Endothelial cell of umbilical vein (primary cell): Measurements from ENCODE around the gene SMC1B. TPM values are rescaled to one million over a fixed set of nuclear protein-coding genes. Genes with fewer than 3 reads are reported as not detected.

Source experiments
- BruUV-seq: library from RNA; stranded (reverse); fragments of 400-500 nt; replicated peaks from 2 replicates; lab custom pipeline; 2021; lab: Mats Ljungman, UMichigan
- CTCF ChIA-PET: fragments of 300-600, 350-600 bp; sonication (Branson Sonifier 250); formaldehyde crosslinking; loops from one replicate; lab custom pipeline; 2021; ENCODE audit warnings: antibody characterized with exemption, inconsistent platforms; lab: Charles Lee
- POLR2A ChIA-PET: fragments of 300-600, 350-600 bp; sonication (Branson Sonifier 250); formaldehyde crosslinking; loops from one replicate; lab custom pipeline; 2021; ENCODE audit warnings: antibody characterized with exemption, inconsistent platforms; lab: Charles Lee
- DNase-seq: peaks from one replicate; pipeline ENCODE4 v3.0.0-alpha.2; 2011; ENCODE audit warnings: low read depth, low spot score
- FAIRE-seq: peaks from 2 replicates; lab custom pipeline; 2011; peaks lifted over from hg19 to GRCh38; lab: Jason Lieb, UNC
- H2AFZ ChIP-seq: 2 replicates; pipeline ENCODE4 v1.6.0; 2012; ENCODE audit warnings: low read depth, low read length, control low read depth, inconsistent platforms
- H3K27ac ChIP-seq: 2 replicates; pipeline ENCODE4 v1.5.1; 2011; ENCODE audit warnings: low read depth, mild to moderate bottlenecking, control low read depth, low read length, moderate library complexity; ENCODE audit not compliant: insufficient read depth
- H3K27me3 ChIP-seq, 2 experiments: 2 replicates each; pipeline versions ENCODE4 v1.6.0 to v1.6.1; 2011; ENCODE audit warnings: low read length in 2 of 2, mixed read lengths in 1 of 2; ENCODE audit not compliant: control insufficient read depth in 2 of 2, insufficient read depth in 2 of 2
- H3K36me3 ChIP-seq, 2 experiments: 2 replicates in 1 of 2; 3 replicates in 1 of 2; pipeline ENCODE4 v1.5.1; 2011; ENCODE audit warnings: low read length in 2 of 2, mild to moderate bottlenecking in 1 of 2, moderate library complexity in 1 of 2; ENCODE audit not compliant: control insufficient read depth in 2 of 2, insufficient read depth in 2 of 2; ENCODE audit errors: extremely low read depth in 1 of 2
- H3K4me1 ChIP-seq: 3 replicates; pipeline ENCODE4 v1.5.1; 2011; ENCODE audit warnings: mild to moderate bottlenecking, low read length; ENCODE audit not compliant: control insufficient read depth, insufficient read depth; ENCODE audit errors: extremely low read depth
- H3K4me2 ChIP-seq: 2 replicates; pipeline ENCODE4 v1.6.1; 2011; ENCODE audit warnings: low read length, control low read depth, mixed read lengths; ENCODE audit not compliant: insufficient read depth
- H3K4me3 ChIP-seq, 3 experiments: fragments of 200-600 bp in 1 of 3; sonication (generic), shearing (Covaris generic) in 1 of 3; replicated peaks in 1 of 3; 2 replicates each; pipeline ENCODE4 v1.5.1; 2011 to 2016; ENCODE audit warnings: control low read depth in 3 of 3, low read length in 3 of 3, mild to moderate bottlenecking in 2 of 3, inconsistent platforms in 1 of 3, low read depth in 1 of 3, moderate library complexity in 1 of 3; ENCODE audit not compliant: insufficient read depth in 1 of 3
- H3K79me2 ChIP-seq: 2 replicates; pipeline ENCODE4 v1.6.0; 2012; ENCODE audit warnings: low read length, inconsistent platforms; ENCODE audit not compliant: control insufficient read depth, insufficient read depth
- H3K9ac ChIP-seq: replicated peaks from 2 replicates; pipeline ENCODE3; 2011; ENCODE audit warnings: low read length, control low read depth; ENCODE audit not compliant: insufficient read depth; ENCODE audit errors: extremely low read depth
- H3K9me1 ChIP-seq: replicated peaks from 3 replicates; pipeline ENCODE4 v1.6.0; 2011; ENCODE audit warnings: mild to moderate bottlenecking, low read length; ENCODE audit not compliant: control insufficient read depth, insufficient read depth; ENCODE audit errors: extremely low read depth
- H3K9me3 ChIP-seq: replicated peaks from 2 replicates; pipeline ENCODE4 v1.5.1; 2012; ENCODE audit warnings: low read length, inconsistent platforms; ENCODE audit not compliant: control insufficient read depth, insufficient read depth
- H4K20me1 ChIP-seq: replicated peaks from 2 replicates; pipeline ENCODE3; 2011; ENCODE audit warnings: mild to moderate bottlenecking, low read length; ENCODE audit not compliant: control insufficient read depth, insufficient read depth; ENCODE audit errors: extremely low read depth
- EZH2 ChIP-seq: IDR thresholded peaks from 2 replicates; pipeline ENCODE4 v1.6.1; 2012; ENCODE audit warnings: borderline replicate concordance, low read depth, mild to moderate bottlenecking, moderate library complexity, low read length, inconsistent platforms; ENCODE audit not compliant: severe bottlenecking
- FOS ChIP-seq: IDR thresholded peaks from 2 replicates; pipeline ENCODE4 v1.6.1; 2011; ENCODE audit warnings: mild to moderate bottlenecking, low read length, moderate library complexity, borderline replicate concordance; ENCODE audit not compliant: insufficient read depth
- GATA2 ChIP-seq: IDR thresholded peaks from 2 replicates; pipeline ENCODE4 v1.7.0; 2011; ENCODE audit warnings: low read depth, mild to moderate bottlenecking, moderate library complexity, mixed read lengths, low read length; ENCODE audit not compliant: insufficient read length, insufficient read depth
- JUN ChIP-seq: IDR thresholded peaks from 2 replicates; pipeline ENCODE4 v1.6.1; 2011; ENCODE audit warnings: borderline replicate concordance, low read depth; ENCODE audit not compliant: insufficient read length, insufficient read depth
- MAX ChIP-seq: IDR thresholded peaks from 2 replicates; pipeline ENCODE4 v1.6.1; 2011; ENCODE audit not compliant: insufficient read depth, insufficient read length
- MYC ChIP-seq: IDR thresholded peaks from one replicate; pipeline ENCODE4 v1.6.1; 2011; ENCODE audit warnings: mild to moderate bottlenecking, low read depth, low read length
- POLR2A ChIP-seq: IDR thresholded peaks from 2 replicates; pipeline ENCODE4 v1.6.1; 2012; ENCODE audit warnings: low read depth, mild to moderate bottlenecking, control low read depth, low read length
- POLR2AphosphoS5 ChIP-seq: IDR thresholded peaks from 2 replicates; pipeline ENCODE4 v1.6.1; 2012; ENCODE audit warnings: low read depth, mild to moderate bottlenecking, control low read depth, low read length, moderate library complexity; ENCODE audit not compliant: insufficient read depth
- dilution Hi-C: fragments of 300-500 bp; cut with MboI; formaldehyde crosslinking; loops from one replicate; pipeline ENCODE4 v1.15.0; 2019; ENCODE audit warnings: low sequenced_read_pairs; ENCODE audit not compliant: extremely low pct_ligation_motif_present
- intact Hi-C: fragments of 100-400 bp; cut with micrococcal nuclease; formaldehyde crosslinking; loops from one replicate; pipeline ENCODE4 v1.10.0; 2022
- polyA plus RNA-seq, 4 experiments: library from polyadenylated mRNA; depleted of rRNA in 3 of 4; stranded (reverse) in 3 of 4; unstranded in 1 of 4; fragments of >200 nt; gene quantifications; 2 replicates each; pipeline versions ENCODE4 v1.2.1 to v1.2.3, GENCODE V29; 2011 to 2012; ENCODE audit warnings: missing spikeins in 1 of 4
- total RNA-seq: library from RNA; stranded (reverse); gene quantifications from 2 replicates; pipeline ENCODE4 v1.2.3, GENCODE V29; 2021
- TF ChIP-seq, protein P1 (sequence below), 2 donors: IDR thresholded peaks; 1 replicate in 1 of 2; 2 replicates in 1 of 2; pipeline ENCODE4 v1.5.1; 2011; ENCODE audit warnings: low read length in 2 of 2, mild to moderate bottlenecking in 2 of 2, moderate library complexity in 2 of 2, control low read depth in 1 of 2, inconsistent platforms in 1 of 2, low read depth in 1 of 2; ENCODE audit not compliant: insufficient read depth in 1 of 2; ENCODE audit errors: extremely low read depth in 1 of 2

SMC1B gene
- total and polyA plus RNA-seq, 2 donors (not counting 3 experiments of a cell fraction or from before 2014, with no cell fraction given), result 0.07 TPM; not detected in 1

DNA sequence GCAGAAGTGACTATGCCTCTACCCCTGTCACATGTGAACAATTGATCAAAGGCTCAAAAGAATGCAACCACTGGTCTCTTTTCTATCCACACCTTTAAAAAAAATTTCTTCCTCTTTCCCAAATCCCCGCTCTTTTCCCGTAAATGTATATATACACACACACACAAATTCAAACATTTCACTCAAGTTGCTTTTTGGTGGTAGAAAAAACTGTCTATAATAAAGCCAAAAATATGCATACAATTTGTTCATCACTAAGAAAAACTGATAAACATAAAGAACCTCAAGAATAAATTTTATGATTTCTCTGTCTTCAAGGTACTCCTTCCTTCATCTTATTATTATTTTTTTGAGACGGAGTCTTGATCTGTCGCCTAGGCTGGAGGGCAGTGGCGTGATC, 5.6 kb downstream of the SMC1B start:
- Histone ChIP-seq H3K4me2 (no peak overlapping the region), H3K9me3 (no peaks in the 10 kb centered on the region), H3K4me3 (no peak overlapping the region), H3K4me1 (no peaks in the 10 kb centered on the region), H4K20me1 (no peaks in the 10 kb centered on the region), H3K27me3 (peaks cover 3% of the 10 kb centered on the region in 2 experiments), H3K36me3 (no peaks in the 10 kb centered on the region), H3K9ac (no peak overlapping the region), H3K9me1 (no peaks in the 10 kb centered on the region), H3K79me2 (no peaks in the 10 kb centered on the region), H2AFZ (no peak overlapping the region), H3K27ac (no peak overlapping the region)
- TF ChIP-seq GATA2, result no peak
- no peak for TF ChIP-seq MAX
- TF ChIP-seq POLR2AphosphoS5, result no peak
- TF ChIP-seq MYC, result no peak
- TF ChIP-seq JUN, result no peak
- no peak for TF ChIP-seq EZH2
- TF ChIP-seq, protein P1, sequence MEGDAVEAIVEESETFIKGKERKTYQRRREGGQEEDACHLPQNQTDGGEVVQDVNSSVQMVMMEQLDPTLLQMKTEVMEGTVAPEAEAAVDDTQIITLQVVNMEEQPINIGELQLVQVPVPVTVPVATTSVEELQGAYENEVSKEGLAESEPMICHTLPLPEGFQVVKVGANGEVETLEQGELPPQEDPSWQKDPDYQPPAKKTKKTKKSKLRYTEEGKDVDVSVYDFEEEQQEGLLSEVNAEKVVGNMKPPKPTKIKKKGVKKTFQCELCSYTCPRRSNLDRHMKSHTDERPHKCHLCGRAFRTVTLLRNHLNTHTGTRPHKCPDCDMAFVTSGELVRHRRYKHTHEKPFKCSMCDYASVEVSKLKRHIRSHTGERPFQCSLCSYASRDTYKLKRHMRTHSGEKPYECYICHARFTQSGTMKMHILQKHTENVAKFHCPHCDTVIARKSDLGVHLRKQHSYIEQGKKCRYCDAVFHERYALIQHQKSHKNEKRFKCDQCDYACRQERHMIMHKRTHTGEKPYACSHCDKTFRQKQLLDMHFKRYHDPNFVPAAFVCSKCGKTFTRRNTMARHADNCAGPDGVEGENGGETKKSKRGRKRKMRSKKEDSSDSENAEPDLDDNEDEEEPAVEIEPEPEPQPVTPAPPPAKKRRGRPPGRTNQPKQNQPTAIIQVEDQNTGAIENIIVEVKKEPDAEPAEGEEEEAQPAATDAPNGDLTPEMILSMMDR (IDR thresholded peaks at IDR 0.05; ENCODE audit: extremely low read depth in 1 of 2, insufficient read depth in 1 of 2, low read depth in 1 of 2, low read length in 2 of 2), result no peak
- TF ChIP-seq POLR2A, result no peak
- no peak for TF ChIP-seq FOS
- no peak for FAIRE-seq
- no peak for DNase-seq
- ChIA-PET CTCF (no interaction called here), POLR2A (no interaction called here)
- dilution Hi-C loops (no loop called here), intact Hi-C loops (no loop called here)
- BruUV-seq, result no TSS peak
